AG10803 (cell line): ENCODE data around the gene BAHCC1.

ENCODE experiments used
- DNase-seq: peaks from one replicate; pipeline ENCODE4 v3.0.0; 2010; ENCODE audit warnings: low read depth
- H3K4me3 ChIP-seq: 2 replicates; pipeline ENCODE4 v1.5.1; 2011; ENCODE audit warnings: mild to moderate bottlenecking, low read length, control low read depth
- TF ChIP-seq, protein P1 (sequence below): conservative IDR thresholded peaks from 2 replicates; pipeline ENCODE4 v1.5.1; 2011; ENCODE audit warnings: mild to moderate bottlenecking, low read length, control low read depth, inconsistent platforms

Gene BAHCC1

GRCh38 chr17:81479175-81480071 lies 84.2 kb downstream of the BAHCC1 start:
- no peak overlapping the region for H3K4me3 ChIP-seq
- peak; percentile 37 for DNase-seq
- TF ChIP-seq, protein P1, sequence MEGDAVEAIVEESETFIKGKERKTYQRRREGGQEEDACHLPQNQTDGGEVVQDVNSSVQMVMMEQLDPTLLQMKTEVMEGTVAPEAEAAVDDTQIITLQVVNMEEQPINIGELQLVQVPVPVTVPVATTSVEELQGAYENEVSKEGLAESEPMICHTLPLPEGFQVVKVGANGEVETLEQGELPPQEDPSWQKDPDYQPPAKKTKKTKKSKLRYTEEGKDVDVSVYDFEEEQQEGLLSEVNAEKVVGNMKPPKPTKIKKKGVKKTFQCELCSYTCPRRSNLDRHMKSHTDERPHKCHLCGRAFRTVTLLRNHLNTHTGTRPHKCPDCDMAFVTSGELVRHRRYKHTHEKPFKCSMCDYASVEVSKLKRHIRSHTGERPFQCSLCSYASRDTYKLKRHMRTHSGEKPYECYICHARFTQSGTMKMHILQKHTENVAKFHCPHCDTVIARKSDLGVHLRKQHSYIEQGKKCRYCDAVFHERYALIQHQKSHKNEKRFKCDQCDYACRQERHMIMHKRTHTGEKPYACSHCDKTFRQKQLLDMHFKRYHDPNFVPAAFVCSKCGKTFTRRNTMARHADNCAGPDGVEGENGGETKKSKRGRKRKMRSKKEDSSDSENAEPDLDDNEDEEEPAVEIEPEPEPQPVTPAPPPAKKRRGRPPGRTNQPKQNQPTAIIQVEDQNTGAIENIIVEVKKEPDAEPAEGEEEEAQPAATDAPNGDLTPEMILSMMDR: no peak

GRCh38 chr17:81480140-81481072 lies 85.1 kb downstream of the BAHCC1 start:
- no peak overlapping the region for H3K4me3 ChIP-seq
- TF ChIP-seq, protein P1: peak; percentile 24
- peak; percentile 70 for DNase-seq

DNA sequence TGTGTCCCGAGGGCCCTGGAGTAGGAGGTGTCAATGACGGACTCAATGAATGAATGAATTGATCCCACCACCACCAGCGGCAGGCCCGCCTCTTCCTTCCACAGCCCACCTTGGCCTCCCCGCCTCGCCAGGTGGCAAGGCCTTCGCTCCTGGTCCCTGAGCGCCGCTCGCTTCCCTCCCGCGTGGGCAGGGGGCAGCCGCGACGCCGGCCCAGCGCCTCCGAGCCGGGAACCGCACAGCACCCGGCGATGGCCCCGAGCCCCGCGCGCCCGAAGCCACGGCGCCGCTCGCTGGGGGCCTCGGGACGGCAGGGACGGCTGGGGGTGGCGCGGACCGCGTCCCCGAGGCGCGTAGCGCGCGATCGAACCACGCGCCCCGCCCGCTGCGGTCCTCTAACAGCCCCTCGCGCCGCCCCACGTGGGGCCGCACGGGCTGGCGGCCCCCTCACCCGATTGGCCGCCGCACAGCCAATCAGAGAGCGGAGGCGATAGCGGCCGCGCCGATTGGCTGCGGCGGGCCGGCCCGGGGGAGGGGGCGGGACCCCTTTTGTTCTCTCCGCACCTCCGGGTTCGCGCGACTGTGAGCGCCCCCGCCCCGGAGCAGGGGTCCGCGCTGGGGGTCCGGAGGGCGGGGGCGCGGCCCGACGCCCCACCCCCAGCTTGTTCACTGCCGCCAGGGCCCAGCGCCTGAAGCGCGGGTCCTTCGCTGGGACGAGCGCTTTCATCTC lies 86.0 kb downstream of the BAHCC1 start:
- peak overlapping the region; percentile 49 for H3K4me3 ChIP-seq
- DNase-seq: peak; percentile 45
- TF ChIP-seq, protein P1: no peak

DNA sequence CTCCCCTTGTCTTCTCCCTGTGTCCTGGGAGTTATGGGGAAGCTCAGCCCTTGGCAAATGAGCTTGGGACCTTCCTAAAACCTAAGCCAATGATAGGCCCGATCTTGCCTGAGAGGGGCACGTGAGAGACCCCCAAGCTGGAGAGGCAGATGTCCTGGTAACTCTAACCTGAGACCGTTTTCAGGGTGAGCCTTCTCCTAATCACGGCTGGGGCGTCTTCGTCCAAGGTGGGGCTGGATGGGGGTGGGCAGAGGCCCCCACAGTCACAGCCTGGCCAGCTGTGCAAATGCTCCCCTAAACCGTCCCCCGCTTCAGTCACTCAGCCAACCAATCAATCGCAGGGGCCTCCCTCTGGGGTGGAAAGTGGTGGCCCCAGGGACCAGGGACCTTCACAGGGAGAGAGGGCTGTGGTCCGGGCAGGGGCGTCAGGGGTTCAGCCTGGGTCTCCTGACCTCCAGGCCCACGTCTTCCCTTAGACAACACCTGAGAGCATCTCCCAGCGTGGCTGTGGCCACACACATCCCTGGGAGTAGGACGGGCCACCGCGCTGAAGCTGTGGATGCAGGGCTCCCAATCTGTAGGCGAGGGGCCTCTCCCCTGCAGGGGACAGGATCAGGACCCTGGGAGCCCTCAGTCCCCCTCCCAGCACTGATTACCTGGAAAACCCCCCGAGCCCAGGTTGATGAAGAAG lies 86.7 kb downstream of the BAHCC1 start:
- peak overlapping the region; percentile 49 for H3K4me3 ChIP-seq
- DNase-seq: no peak
- TF ChIP-seq, protein P1: no peak

DNA sequence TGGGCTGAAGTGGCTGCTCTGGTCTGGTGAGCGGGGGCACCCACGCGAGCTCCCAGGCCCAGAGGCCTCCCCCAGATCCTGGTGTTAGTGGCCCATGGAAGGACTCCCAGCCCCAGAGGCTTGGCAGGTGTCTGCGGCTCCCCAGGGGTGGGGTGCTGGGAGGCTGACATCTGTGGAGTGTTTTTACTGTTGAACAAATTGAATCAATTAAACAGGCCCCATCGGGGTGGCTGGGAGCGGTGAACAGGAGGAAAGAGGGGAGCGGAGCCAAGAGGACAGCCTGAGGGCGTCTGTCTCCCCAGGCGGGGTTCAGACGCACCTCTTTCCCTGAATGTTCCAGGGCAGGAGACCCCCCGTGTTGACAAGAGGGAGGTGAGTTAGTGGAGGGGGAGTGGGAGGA lies 87.4 kb downstream of the BAHCC1 start:
- TF ChIP-seq, protein P1: no peak
- no peak overlapping the region for H3K4me3 ChIP-seq
- no peak for DNase-seq
